K562 (cell line): ENCODE measurements around the gene POLG. TPM values are rescaled to one million over a fixed set of nuclear protein-coding genes. Genes with fewer than 3 reads are reported as not detected.

ENCODE experiments used
- BRD4 ChIP-seq: fragments of 200-600 bp; sonication (generic); IDR thresholded peaks from 2 replicates; pipeline ENCODE4 v1.6.1; 2017; ENCODE audit warnings: inconsistent platforms
- CC2D1A ChIP-seq: fragments of 450-650 bp; IDR thresholded peaks from 2 replicates; pipeline ENCODE4 v1.6.1; 2017; ENCODE audit warnings: mild to moderate bottlenecking
- CREB3L1 ChIP-seq: fragments of 450-650 bp; IDR thresholded peaks from 2 replicates; pipeline ENCODE4 v1.6.1; 2014; ENCODE audit warnings: low read depth, mild to moderate bottlenecking, moderate library complexity, borderline replicate concordance
- CUX1 ChIP-seq: fragments of 200-800 bp; sonication (Bioruptor generic); IDR thresholded peaks from 2 replicates; pipeline ENCODE4 v1.6.1; 2016; ENCODE audit warnings: missing genetic modification characterization, missing compliant biosample characterization
- ETS2 ChIP-seq: IDR thresholded peaks from 2 replicates; pipeline ENCODE4 v1.6.1; 2016; ENCODE audit warnings: borderline replicate concordance, missing genetic modification characterization, mild to moderate bottlenecking, moderate library complexity, missing compliant biosample characterization; ENCODE audit not compliant: poor library complexity, severe bottlenecking
- HNRNPH1 ChIP-seq: fragments of 200-400 bp; formaldehyde crosslinking; optimal IDR thresholded peaks from 2 replicates; pipeline ENCODE3; 2017; ENCODE audit warnings: low read depth, mild to moderate bottlenecking, low read length, moderate library complexity
- HNRNPL ChIP-seq: fragments of 200-400 bp; formaldehyde crosslinking; IDR thresholded peaks from 2 replicates; pipeline ENCODE4 v1.6.1; 2017; ENCODE audit warnings: low read depth, mild to moderate bottlenecking, low read length
- L3MBTL2 ChIP-seq: fragments of 450-650 bp; IDR thresholded peaks from 2 replicates; pipeline ENCODE4 v1.6.1; 2016; ENCODE audit warnings: mild to moderate bottlenecking, moderate library complexity
- MTA2 ChIP-seq: fragments of 450-650 bp; IDR thresholded peaks from 2 replicates; pipeline ENCODE4 v1.6.1; 2016; ENCODE audit warnings: low read depth
- TAF7 ChIP-seq: fragments of 450-650 bp; IDR thresholded peaks from 2 replicates; pipeline ENCODE4 v1.6.1; 2016; ENCODE audit warnings: missing genetic modification characterization, missing compliant biosample characterization
- TFAP4 ChIP-seq: sonication (generic); formaldehyde crosslinking; IDR thresholded peaks from 2 replicates; pipeline ENCODE4 v1.8.0; 2022; ENCODE audit warnings: missing genetic modification reagents, mild to moderate bottlenecking, moderate library complexity, borderline replicate concordance
- U2AF1 ChIP-seq: fragments of 200-400 bp; formaldehyde crosslinking; optimal IDR thresholded peaks from 2 replicates; pipeline ENCODE3; 2017; ENCODE audit warnings: mild to moderate bottlenecking, low read depth, low read length, moderate library complexity
- ZNF224 ChIP-seq: sonication (generic); formaldehyde crosslinking; IDR thresholded peaks from 2 replicates; pipeline ENCODE4 v1.8.0; 2022; ENCODE audit warnings: mild to moderate bottlenecking, missing genetic modification reagents
- ZNF511 ChIP-seq: sonication (generic); formaldehyde crosslinking; IDR thresholded peaks from 2 replicates; pipeline ENCODE4 v1.8.0; 2022; ENCODE audit warnings: mild to moderate bottlenecking, missing genetic modification reagents
- polyA plus RNA-seq, 8 experiments: library from polyadenylated mRNA; depleted of rRNA in 4 of 8; stranded (reverse) in 5 of 8; unstranded in 3 of 8; fragments of >200 nt; fragmentation: Nextera tagmentation in 2 of 8; fragmentation: Illumina TruSeq in 1 of 8; extraction: Ambion mirVana in 2 of 8; extraction: Trizol in 1 of 8; gene quantifications; 2 replicates each; pipeline versions ENCODE4 v1.2.1 to v1.2.3, GENCODE V29; 2011 to 2014; ENCODE audit warnings: inconsistent platforms in 1 of 8, missing spikeins in 1 of 8
- total RNA-seq, 7 experiments: library from RNA; depleted of rRNA in 6 of 7; stranded (reverse); fragments of >200 nt in 6 of 7; fragmentation: Illumina TruSeq in 2 of 7; extraction: Trizol in 2 of 7; gene quantifications; 2 replicates each; pipeline versions ENCODE4 v1.2.1 to v1.2.3, GENCODE V29; 2011 to 2021; ENCODE audit warnings: low replicate concordance in 1 of 7
- TF ChIP-seq, protein P1 (sequence below): fragments of 200-800 bp; sonication (Bioruptor generic); IDR thresholded peaks from 2 replicates; pipeline ENCODE4 v1.6.1; 2017; ENCODE audit warnings: missing genetic modification characterization, missing compliant biosample characterization
- TF ChIP-seq, protein P2 (sequence below): fragments of 250-450 bp; sonication (Bioruptor Pico); IDR thresholded peaks from 2 replicates; pipeline ENCODE4 v1.4.0; 2020; ENCODE audit warnings: mild to moderate bottlenecking

The POLG gene
- total and polyA plus RNA-seq, 9 of the 15 experiments (the other 6 are each of a cell fraction or from before 2014, with no cell fraction given) = 15.2 to 83.8 (median 38.6) TPM

GRCh38 chr15:89358755-89359439 is 24.3 kb upstream of the POLG start (continued):
- TF ChIP-seq CUX1 (CRISPR knock-in tag) (no peak), BRD4 (no peak), CC2D1A (peak; percentile 74; the same call in 1 of the 2 replicates), CREB3L1 (0 out of 2 replicates have a peak, but pooled peaks have one; percentile 41), HNRNPL (no peak), ZNF224 (CRISPR knock-in tag) (no peak), TAF7 (tag) (no peak), L3MBTL2 (peak; percentile 88), ETS2 (tag) (no peak), MTA2 (no peak), ZNF511 (no peak), TFAP4 (CRISPR knock-in tag) (peak; percentile 73; the same call in 1 of the 2 replicates), U2AF1 (peak; percentile 44), HNRNPH1 (no peak)
- TF ChIP-seq, protein P1, sequence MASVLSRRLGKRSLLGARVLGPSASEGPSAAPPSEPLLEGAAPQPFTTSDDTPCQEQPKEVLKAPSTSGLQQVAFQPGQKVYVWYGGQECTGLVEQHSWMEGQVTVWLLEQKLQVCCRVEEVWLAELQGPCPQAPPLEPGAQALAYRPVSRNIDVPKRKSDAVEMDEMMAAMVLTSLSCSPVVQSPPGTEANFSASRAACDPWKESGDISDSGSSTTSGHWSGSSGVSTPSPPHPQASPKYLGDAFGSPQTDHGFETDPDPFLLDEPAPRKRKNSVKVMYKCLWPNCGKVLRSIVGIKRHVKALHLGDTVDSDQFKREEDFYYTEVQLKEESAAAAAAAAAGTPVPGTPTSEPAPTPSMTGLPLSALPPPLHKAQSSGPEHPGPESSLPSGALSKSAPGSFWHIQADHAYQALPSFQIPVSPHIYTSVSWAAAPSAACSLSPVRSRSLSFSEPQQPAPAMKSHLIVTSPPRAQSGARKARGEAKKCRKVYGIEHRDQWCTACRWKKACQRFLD = no peak
- TF ChIP-seq, protein P2, sequence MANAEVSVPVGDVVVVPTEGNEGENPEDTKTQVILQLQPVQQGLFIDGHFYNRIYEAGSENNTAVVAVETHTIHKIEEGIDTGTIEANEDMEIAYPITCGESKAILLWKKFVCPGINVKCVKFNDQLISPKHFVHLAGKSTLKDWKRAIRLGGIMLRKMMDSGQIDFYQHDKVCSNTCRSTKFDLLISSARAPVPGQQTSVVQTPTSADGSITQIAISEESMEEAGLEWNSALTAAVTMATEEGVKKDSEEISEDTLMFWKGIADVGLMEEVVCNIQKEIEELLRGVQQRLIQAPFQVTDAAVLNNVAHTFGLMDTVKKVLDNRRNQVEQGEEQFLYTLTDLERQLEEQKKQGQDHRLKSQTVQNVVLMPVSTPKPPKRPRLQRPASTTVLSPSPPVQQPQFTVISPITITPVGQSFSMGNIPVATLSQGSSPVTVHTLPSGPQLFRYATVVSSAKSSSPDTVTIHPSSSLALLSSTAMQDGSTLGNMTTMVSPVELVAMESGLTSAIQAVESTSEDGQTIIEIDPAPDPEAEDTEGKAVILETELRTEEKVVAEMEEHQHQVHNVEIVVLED (CRISPR knock-in tag) = no peak
